ENCODE data around the gene STX16.

Gene STX16

GRCh38 chr20:58619077-58619863, 31.8 kb upstream of the STX16 start:
- no peak for DNase-seq

- no peak for DNase-seq
These were observed 31.1 kb upstream of the STX16 start for GRCh38 chr20:58619864-58620431.

- no peak for DNase-seq
These were observed 29.1 kb upstream of the STX16 start for GRCh38 chr20:58621906-58622548.

- DNase-seq: no peak
These were observed 28.2 kb upstream of the STX16 start for GRCh38 chr20:58622671-58623578.

GRCh38 chr20:58623579-58624473, 27.3 kb upstream of the STX16 start:
- no peak for DNase-seq

- DNase-seq: no peak
These were observed 26.4 kb upstream of the STX16 start for GRCh38 chr20:58624687-58625086.

GRCh38 chr20:58625585-58625984, 25.5 kb upstream of the STX16 start:
- DNase-seq: no peak

GRCh38 chr20:58626051-58626450, 25.0 kb upstream of the STX16 start:
- DNase-seq: no peak

GRCh38 chr20:58627212-58628072, 23.6 kb upstream of the STX16 start:
- no peak for DNase-seq

GRCh38 chr20:58628491-58629214, 22.4 kb upstream of the STX16 start:
- DNase-seq: no peak

- DNase-seq: no peak
These were observed 21.9 kb upstream of the STX16 start for GRCh38 chr20:58629215-58629580.

- DNase-seq: no peak
These were observed 21.0 kb upstream of the STX16 start for GRCh38 chr20:58630063-58630462.

- no peak for DNase-seq
These were observed 17.7 kb upstream of the STX16 start for GRCh38 chr20:58633161-58634053.

- no peak for DNase-seq
These were observed 17.0 kb upstream of the STX16 start for GRCh38 chr20:58634059-58634458.

GRCh38 chr20:58634521-58635278, 16.4 kb upstream of the STX16 start:
- no peak for DNase-seq

GRCh38 chr20:58635279-58635665, 15.8 kb upstream of the STX16 start:
- no peak for DNase-seq

- DNase-seq: no peak
These were observed 14.6 kb upstream of the STX16 start for GRCh38 chr20:58636396-58636982.

- no peak for DNase-seq
These were observed 14.1 kb upstream of the STX16 start for GRCh38 chr20:58636983-58637421.
